Stimulated activated CD8-positive, alpha-beta memory T cell treated with anti-CD3 and anti-CD28 coated beads, Interleukin-4, amount 100 ng/mL, for 4 hours (primary cell): ENCODE results near the gene HACL1.
"Not testable (repeated sequence)": the region's sequence is repeated elsewhere in the genome, so short reads cannot be mapped to it uniquely, and the experiment has no call there.

ENCODE experiments used
- DNase-seq, 2 donors: peaks; one replicate each; pipeline ENCODE4 v3.0.0-alpha.2; 2020; ENCODE audit warnings: low read depth in 2 of 2, low spot score in 1 of 2

The HACL1 gene

GRCh38 chr3:15630646-15631350 is 29.4 kb upstream of the HACL1 start:
- DNase-seq: no peak

GRCh38 chr3:15629860-15630597 is 28.7 kb upstream of the HACL1 start:
- peak in 1 of 2 donors; percentile 25 for DNase-seq

- DNase-seq: no peak
These were observed 27.6 kb upstream of the HACL1 start for GRCh38 chr3:15628967-15629366.

GRCh38 chr3:15623535-15624440 is 22.4 kb upstream of the HACL1 start:
- no peak for DNase-seq

- DNase-seq: not testable (repeated sequence)
These were observed 18.5 kb upstream of the HACL1 start for GRCh38 chr3:15619659-15620464.

GRCh38 chr3:15616053-15616452 is 14.7 kb upstream of the HACL1 start:
- no peak for DNase-seq

- no peak for DNase-seq
These were observed 13.6 kb upstream of the HACL1 start for GRCh38 chr3:15614958-15615357.

- no peak for DNase-seq
These were observed 10.6 kb upstream of the HACL1 start for GRCh38 chr3:15612001-15612400.

GRCh38 chr3:15611018-15611417 is 9.6 kb upstream of the HACL1 start:
- no peak for DNase-seq

GRCh38 chr3:15610082-15610759 is 8.9 kb upstream of the HACL1 start:
- no peak for DNase-seq

GRCh38 chr3:15606434-15606891 is 5.1 kb upstream of the HACL1 start:
- no peak for DNase-seq

GRCh38 chr3:15604584-15604983 is 3.2 kb upstream of the HACL1 start:
- DNase-seq: not testable (repeated sequence)

- not testable (repeated sequence) for DNase-seq
These were observed 1.4 kb upstream of the HACL1 start for GRCh38 chr3:15602816-15603215.

GRCh38 chr3:15602146-15602536 is 772 bp upstream of the HACL1 start:
- DNase-seq: no peak

- no peak for DNase-seq
These were observed 347 bp downstream of the HACL1 start for GRCh38 chr3:15601046-15601398.

- DNase-seq: no peak
These were observed 5.4 kb downstream of the HACL1 start for GRCh38 chr3:15595955-15596354.

GRCh38 chr3:15592968-15593367 is 8.4 kb downstream of the HACL1 start:
- DNase-seq: no peak

- no peak for DNase-seq
These were observed 9.4 kb downstream of the HACL1 start for GRCh38 chr3:15591928-15592327.

- no peak for DNase-seq
These were observed 10.1 kb downstream of the HACL1 start for GRCh38 chr3:15591242-15591641.

- DNase-seq: no peak
These were observed 16.1 kb downstream of the HACL1 start for GRCh38 chr3:15585111-15585845.
